Anterior cingulate cortex (tissue), 58 donors: ENCODE results near the gene BICD2.
A peak's percentile ranks its signal among the peaks of the same experiment; 100 is the strongest.

Experiments
- DNase-seq, 58 donors: peaks; one replicate each; lab custom pipeline; 2025; lab: John Stamatoyannopoulos, UW

Gene BICD2

GRCh38 chr9:92717201-92718085, 47.2 kb downstream of the BICD2 start:
- DNase-seq = no peak

- DNase-seq = peak in 25 of 58 donors; percentile 9 to 75 (median 38)
These were observed 48.1 kb downstream of the BICD2 start for GRCh38 chr9:92716557-92716956.

- DNase-seq = no peak
These were observed 49.0 kb downstream of the BICD2 start for GRCh38 chr9:92715488-92716231.

- no peak for DNase-seq
These were observed 49.7 kb downstream of the BICD2 start for GRCh38 chr9:92714787-92715487.

GRCh38 chr9:92714016-92714415, 50.6 kb downstream of the BICD2 start:
- DNase-seq = no peak

GRCh38 chr9:92713528-92713927, 51.1 kb downstream of the BICD2 start:
- DNase-seq = no peak

- DNase-seq = no peak
These were observed 51.9 kb downstream of the BICD2 start for GRCh38 chr9:92712767-92713166.

GRCh38 chr9:92711844-92712243, 52.8 kb downstream of the BICD2 start:
- no peak for DNase-seq

GRCh38 chr9:92711146-92711545, 53.5 kb downstream of the BICD2 start:
- DNase-seq = no peak

GRCh38 chr9:92710368-92710767, 54.3 kb downstream of the BICD2 start:
- no peak for DNase-seq

GRCh38 chr9:92709954-92710353, 54.7 kb downstream of the BICD2 start:
- no peak for DNase-seq

GRCh38 chr9:92709240-92709639, 55.4 kb downstream of the BICD2 start:
- DNase-seq = no peak

- no peak for DNase-seq
These were observed 57.1 kb downstream of the BICD2 start for GRCh38 chr9:92707530-92707929.

GRCh38 chr9:92706218-92706940, 58.3 kb downstream of the BICD2 start:
- no peak for DNase-seq

GRCh38 chr9:92704528-92704927, 60.1 kb downstream of the BICD2 start:
- no peak for DNase-seq

- no peak for DNase-seq
These were observed 68.0 kb downstream of the BICD2 start for GRCh38 chr9:92696619-92697018.

- no peak for DNase-seq
These were observed 77.7 kb downstream of the BICD2 start for GRCh38 chr9:92686954-92687353.

GRCh38 chr9:92685022-92685421, 79.6 kb downstream of the BICD2 start:
- DNase-seq = no peak

GRCh38 chr9:92682269-92682668, 82.4 kb downstream of the BICD2 start:
- no peak for DNase-seq
